GM21390 (cell line): ENCODE measurements around the gene WIPF1.

Source experiments
- ATAC-seq: cut with Tn5 transposase; IDR thresholded peaks from one replicate; pipeline ENCODE4 v1.9.1; 2021; ENCODE audit not compliant: unreplicated experiment

The WIPF1 gene

GRCh38 chr2:174623106-174623637 lies 25.6 kb upstream of the WIPF1 start:
- ATAC-seq: no peak

- no peak for ATAC-seq
These were observed 23.7 kb upstream of the WIPF1 start for GRCh38 chr2:174621323-174621722.

DNA sequence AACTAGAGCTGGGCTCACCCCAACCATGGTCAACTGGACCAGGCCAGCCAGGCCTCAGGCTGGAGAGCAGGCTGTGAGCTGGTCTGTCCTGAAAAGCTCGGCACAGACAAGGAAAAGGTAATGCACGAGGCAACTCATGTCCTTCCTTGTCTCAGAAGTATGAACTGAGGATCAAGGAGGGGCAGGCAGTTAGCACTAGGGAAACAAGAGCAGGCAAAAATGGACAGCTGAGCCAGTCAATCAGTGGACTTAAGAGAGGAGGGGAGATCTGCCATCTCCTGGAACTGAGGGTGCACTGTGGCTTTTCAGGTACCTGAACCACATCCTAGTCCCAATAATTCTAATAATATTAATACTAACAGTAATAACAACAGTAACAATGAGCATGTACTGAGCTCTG lies 20.6 kb upstream of the WIPF1 start:
- ATAC-seq: no peak

GRCh38 chr2:174617718-174618117 lies 20.1 kb upstream of the WIPF1 start:
- no peak for ATAC-seq

- ATAC-seq: no peak
These were observed 19.5 kb upstream of the WIPF1 start for GRCh38 chr2:174617120-174617519.

DNA sequence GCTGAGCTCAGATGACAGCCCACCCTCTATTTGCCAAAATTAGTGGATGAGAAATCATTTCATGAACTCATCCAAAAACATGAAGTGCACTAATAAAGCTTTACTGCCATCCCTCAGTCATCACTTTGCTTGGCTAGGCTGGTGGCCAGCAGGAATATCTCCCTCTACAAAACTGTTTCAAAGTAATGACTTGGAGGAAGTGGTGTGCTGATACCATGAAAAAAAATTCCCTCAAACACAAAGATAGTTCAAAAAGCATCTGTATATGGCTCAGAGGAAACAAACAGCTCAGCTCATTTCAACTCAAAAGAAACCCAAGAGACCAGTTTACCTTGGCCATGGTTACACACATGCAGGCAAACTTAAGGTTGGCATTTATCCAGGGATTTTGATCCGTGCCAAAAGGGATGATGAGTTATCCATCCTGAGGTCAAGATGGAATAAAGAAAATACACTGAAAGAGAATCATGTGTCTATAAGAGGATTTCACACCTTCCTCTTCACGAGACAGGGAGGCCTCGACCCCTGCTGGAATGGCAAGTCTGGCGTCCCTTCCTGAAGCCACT lies 18.4 kb upstream of the WIPF1 start:
- no peak for ATAC-seq

DNA sequence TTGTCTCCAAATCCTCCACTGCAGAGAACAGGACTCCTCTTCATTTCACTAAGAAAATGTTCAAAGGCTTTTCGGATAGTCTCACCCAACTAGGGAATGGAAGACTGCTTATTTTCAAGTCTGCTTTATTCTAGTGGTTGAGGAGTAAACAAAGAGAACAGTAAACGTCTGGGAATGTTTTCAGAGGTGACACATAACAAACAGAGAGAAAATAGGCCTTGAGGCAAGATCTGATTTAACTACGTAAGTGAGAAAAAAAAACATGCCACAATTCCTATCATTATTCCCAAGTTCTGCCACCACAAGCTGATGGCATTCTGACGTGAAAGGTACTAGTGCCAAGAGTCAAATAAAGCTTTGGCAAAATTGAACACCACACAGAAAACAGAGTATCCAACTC lies 16.7 kb upstream of the WIPF1 start:
- no peak for ATAC-seq

DNA sequence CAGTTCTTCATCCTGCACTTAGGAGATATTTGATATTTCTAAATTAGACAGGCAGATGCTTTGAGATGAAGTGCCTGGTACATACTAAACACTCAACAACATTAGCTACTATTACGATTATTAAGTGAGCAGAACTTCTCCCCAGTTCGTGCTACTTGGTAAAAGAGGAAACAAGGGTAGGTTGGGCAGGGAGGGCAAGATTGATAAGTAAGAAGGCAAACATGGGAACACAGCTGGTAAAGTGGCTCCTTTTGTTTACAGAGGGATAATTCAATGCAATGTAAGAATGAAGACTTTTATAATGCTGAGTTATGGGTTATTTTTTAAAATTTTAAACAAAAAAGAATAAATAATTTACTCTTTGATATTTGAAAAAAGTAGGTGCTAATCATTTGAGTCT lies 15.9 kb upstream of the WIPF1 start:
- no peak for ATAC-seq

DNA sequence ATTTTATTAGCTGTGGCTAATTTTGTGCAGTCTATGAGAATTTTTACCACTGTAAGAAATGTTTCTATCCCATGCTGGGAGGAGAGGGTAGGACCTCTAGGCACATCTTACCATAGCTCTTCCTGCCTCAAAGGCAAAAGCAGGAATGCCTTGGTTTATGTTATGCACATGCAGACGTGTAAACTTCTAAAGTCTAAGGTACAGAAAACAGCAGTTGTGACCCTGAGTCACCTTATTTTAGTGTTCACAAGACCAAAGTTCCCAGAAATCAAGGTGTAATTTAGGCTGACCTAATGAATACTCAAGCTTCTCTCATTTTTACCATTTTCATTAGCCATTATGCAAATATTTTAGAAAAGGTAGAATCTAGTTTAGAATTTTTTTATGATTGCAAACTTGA lies 15.4 kb upstream of the WIPF1 start:
- no peak for ATAC-seq

DNA sequence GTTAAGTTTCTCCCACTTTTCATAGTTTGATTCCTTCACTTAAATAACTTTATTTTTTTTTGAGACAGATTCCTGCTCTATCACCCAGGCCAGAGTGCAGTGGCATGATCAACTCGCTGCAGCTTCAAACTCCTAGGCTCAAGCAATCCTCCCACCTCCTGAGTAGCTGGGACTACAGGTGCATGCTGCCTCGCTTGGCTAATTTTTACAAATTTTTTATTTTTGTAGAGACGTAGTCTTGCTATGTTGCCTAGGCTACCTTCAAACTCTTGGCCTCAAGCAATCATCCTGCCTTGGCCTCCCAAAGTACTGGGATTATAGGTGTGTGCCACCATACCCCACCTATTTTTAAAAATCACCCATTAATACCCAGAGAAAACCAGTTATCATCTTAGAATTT lies 14.2 kb upstream of the WIPF1 start:
- ATAC-seq: no peak

DNA sequence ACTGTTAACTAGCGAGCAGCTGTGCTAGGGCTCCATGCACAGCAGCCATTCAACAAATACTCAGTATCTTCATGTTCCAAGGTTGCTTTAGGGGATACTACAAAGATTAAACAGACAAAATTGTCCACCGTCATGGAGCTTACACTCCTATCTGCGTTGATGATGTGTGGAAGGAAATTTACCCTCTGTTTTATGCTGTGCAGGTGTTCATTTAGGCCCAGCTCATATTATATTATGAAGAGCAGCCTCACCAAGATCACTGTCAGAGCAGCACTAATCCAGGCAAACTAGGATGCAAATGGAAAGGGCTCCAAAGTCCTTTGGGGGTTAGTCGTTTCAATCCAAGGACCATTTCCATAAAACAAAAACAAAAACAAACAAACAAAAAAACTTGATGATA lies 13.4 kb upstream of the WIPF1 start:
- ATAC-seq: no peak

- ATAC-seq: no peak
These were observed 12.8 kb upstream of the WIPF1 start for GRCh38 chr2:174610243-174610995.

DNA sequence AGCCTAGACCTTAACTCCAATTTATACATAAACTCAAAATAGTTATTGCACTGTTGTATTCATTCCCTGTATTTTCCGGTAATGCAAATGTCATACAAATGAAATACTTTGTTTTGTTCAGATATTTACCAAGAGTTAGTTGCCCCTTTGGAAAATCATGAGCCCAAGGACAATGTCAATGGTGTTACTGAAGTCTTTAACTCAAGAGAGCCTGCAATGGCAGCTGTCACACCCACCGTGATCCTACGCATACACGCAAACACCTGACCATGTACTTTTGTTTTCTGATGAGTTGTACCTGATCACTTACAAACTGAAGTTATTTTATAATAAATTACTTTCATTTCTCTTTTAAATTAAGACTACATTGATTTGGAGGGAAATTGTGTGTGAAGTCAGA lies 11.7 kb upstream of the WIPF1 start:
- ATAC-seq: no peak

DNA sequence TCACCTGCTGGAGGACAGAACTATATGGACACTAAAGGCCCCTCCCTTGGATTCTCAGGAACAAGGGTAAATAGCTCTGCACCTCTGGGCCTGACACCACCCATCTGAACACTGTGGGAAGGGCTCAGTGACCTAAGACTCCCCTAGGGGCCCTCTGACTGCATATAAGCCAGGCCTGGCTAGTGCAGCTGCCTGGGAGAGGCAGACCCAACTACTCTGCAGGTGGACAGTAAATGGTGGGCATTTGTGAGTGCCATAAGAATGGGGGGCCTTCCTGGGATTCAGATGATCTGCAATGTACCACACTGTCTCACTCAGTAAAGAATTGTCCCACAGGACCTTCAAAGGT lies 11.2 kb upstream of the WIPF1 start:
- ATAC-seq: peak; percentile 32

DNA sequence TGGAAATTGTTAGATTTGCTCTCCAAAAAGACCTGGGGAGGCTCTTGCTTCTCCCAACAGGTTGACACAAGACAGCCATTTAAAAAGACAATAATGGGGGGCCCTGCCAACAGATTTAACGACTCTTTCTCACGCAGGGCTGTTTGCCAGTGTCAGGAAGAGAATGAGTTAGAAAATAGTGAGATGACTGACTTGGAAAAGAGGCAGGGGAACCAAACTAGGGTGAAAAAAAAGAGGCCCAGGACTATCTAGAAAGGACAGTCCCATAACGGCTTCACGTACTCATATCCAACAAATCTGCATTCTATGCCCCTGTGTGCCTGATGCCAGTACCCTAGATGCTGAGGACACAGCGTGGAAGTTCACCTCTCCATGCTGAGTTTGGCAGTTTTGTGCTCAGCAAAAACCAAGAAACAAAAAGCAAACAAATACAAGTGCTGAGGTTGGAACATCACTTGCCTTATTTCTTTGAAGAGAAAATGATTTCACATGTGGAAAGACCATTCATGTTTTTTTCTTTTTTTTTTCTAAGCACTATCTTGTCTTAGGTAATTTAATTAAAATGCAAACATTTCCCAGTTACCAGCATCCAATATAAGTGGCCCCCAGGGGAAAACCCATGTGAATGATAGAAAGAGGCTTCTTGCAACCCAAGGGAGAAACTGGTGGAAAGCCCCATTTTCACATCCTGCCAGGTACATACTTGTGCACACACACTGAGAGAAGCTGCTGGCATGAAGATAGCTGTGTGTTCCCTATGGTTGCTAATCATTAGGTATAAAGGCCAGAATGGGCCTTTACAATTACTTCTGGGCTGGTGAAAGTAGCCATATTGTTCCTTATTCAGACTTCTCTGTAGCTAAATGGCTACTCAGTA lies 10.6 kb upstream of the WIPF1 start:
- peak; percentile 61 for ATAC-seq

DNA sequence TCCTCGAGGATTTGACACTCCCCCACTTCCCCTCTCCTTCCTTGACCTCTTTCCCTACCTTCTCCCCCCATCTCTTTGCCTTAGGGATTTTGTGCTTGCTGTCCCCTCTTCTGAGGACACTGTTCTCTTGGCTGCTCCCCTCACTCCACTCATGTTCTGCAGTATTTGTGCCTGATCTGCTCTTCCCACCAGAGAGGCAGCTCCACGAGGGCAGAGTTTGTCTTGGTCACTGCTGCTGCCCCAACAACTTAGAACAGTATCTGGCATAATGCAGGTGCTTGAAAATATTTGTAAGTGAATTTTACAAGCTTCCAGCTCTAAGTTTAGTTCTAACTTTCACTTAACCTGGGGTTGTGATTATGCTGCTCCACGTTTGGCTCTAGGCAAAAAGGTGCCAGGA lies 10.0 kb upstream of the WIPF1 start:
- ATAC-seq: no peak

DNA sequence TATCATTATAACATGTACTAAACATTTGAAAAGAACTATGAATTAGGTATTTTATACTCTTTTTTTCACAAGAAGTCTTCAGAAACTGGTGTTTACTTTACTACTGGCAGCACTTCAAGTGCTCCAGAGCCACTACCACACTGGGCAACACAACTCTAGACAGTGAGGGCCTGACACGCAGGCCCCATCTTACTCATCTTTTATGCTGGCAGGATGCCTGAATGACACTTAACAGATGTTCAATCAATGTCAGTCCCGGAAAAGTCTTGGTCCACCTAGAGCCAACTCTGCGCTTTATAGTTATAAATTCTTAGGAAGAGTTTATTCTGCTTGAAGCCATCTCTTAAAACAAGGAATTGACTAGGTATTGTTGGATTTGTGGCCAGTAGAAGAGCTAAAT lies 8.7 kb upstream of the WIPF1 start:
- no peak for ATAC-seq

- no peak for ATAC-seq
These were observed 8.1 kb upstream of the WIPF1 start for GRCh38 chr2:174605687-174606086.

DNA sequence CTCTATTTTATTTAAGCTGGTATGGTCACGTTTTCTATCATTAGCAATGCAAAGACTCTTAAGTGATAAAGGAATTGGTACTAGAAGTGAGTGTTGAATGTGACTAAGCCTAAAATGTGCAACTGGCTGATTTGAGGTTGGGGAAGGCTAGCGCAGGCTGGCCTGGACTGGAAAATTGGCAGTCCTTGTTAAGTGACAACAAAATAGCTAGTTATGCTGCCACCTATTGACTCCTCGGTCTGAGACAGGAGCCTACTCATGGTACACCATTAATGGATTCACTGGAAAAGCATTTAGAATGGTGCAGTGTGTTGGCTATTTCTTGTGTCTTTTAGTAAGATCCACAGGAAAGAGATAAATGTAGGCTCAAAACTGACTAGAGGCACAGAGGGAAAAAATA lies 5.7 kb upstream of the WIPF1 start:
- ATAC-seq: peak; percentile 38

DNA sequence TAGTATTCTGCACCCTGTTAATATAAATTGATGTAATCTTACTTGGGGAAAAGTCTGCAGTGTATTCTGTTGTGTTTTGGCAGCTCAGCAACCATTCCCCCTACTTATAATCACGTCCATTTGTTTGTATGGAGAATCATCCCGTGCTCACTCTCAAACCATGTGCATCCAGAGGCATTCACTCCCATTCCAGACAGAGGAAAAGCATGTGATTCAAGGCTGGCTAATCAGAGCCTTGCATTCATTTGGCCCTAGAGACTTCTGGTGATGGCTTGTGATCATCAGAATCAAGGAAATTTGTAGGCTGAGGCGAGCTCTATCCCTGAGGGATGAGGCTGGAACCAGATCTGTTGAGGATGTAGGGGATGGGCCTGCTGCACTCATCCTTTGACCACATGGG lies 5.1 kb upstream of the WIPF1 start:
- ATAC-seq: no peak

- peak; percentile 37 for ATAC-seq
These were observed 2.7 kb upstream of the WIPF1 start for GRCh38 chr2:174600349-174600748.
